ENCODE data around the gene USP5.

DNA sequence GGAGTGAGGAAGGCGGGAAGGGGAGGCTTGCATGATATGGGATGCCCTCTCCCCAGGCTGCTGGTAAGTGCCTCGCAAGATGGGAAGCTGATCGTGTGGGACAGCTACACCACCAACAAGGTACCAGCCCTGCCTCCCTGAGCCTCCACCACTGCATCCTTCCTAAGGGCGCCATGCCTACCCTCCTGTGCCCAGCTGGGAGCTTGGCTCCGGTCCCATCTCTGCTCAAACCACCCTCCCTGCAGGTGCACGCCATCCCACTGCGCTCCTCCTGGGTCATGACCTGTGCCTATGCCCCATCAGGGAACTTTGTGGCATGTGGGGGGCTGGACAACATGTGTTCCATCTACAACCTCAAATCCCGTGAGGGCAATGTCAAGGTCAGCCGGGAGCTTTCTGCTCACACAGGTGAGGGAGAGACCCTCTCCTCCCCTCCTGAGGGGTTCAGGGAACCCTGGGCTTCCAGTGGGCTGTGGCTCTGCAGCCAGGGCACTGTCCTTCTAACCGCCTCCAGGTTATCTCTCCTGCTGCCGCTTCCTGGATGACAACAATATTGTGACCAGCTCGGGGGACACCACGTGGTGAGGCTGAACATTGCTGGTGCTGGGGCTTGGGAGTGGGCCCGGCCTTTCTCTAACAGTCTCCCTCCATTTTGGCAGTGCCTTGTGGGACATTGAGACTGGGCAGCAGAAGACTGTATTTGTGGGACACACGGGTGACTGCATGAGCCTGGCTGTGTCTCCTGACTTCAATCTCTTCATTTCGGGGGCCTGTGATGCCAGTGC is 8.6 kb upstream of the USP5 start:
- TF ChIP-seq, protein P1, sequence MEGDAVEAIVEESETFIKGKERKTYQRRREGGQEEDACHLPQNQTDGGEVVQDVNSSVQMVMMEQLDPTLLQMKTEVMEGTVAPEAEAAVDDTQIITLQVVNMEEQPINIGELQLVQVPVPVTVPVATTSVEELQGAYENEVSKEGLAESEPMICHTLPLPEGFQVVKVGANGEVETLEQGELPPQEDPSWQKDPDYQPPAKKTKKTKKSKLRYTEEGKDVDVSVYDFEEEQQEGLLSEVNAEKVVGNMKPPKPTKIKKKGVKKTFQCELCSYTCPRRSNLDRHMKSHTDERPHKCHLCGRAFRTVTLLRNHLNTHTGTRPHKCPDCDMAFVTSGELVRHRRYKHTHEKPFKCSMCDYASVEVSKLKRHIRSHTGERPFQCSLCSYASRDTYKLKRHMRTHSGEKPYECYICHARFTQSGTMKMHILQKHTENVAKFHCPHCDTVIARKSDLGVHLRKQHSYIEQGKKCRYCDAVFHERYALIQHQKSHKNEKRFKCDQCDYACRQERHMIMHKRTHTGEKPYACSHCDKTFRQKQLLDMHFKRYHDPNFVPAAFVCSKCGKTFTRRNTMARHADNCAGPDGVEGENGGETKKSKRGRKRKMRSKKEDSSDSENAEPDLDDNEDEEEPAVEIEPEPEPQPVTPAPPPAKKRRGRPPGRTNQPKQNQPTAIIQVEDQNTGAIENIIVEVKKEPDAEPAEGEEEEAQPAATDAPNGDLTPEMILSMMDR (IDR thresholded peaks at IDR 0.05) = no peak
- no peak for TF ChIP-seq POLR2AphosphoS5 (IDR thresholded peaks at IDR 0.05)

Data from stomach (tissue), 4 donors.